ENCODE results near the gene SYT15B. TPM values are rescaled to one million over a fixed set of nuclear protein-coding genes. Genes with fewer than 3 reads are reported as not detected.

The SYT15B gene
- total RNA-seq = 2.7 TPM

DNA sequence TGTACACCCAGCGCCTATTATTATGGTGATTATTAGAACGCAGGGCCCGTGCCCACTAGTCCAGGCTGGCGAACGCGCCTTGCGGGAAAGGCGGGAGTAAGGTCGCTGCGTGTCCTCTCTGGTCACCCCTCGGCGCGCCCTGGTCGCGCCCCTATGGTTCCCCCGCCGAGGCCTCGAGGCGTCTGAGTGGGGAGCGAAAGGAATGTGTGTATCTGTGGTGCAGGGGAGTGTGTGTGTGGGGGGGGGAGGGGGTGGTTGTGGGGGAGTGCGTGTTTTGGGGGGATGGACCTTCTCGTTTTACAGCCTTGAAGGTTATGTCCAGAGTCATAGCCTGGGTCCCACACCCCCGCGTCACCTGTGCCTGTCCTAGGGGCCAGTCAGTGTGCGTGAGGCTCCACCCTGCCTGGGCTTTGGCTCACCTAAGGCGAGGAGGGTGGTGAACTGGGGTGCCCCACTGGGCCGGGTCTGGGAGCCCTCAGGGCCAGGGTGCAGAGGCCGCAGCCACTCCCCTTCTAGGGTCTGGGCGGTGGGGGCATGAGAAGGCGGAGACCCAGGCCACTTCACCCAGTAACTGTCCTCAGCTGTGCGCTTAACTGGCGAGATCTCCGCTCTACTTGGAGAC lies at the start of gene SYT15B:
Gene SYT15B (minus strand): TSS at position 39 of the 622 bp plus-strand sequence. CDS start 952 bp downstream, outside the sequence.

Other genes starting within 250 kb of the SYT15B start
- gene AGAP9, start 240.0 kb downstream of the SYT15B start, total RNA-seq = 7.9 TPM
- not detected for gene NPY4R2, start 155.1 kb upstream of the SYT15B start, total RNA-seq
- not detected for gene FAM25C, start 236.2 kb upstream of the SYT15B start, total RNA-seq